HG02943 (cell line): Measurements from ENCODE around the gene PTP4A1.

Experiments
- ATAC-seq: cut with Tn5 transposase; IDR thresholded peaks from one replicate; pipeline ENCODE4 v1.9.1; 2021; ENCODE audit warnings: mild to moderate bottlenecking, low read depth, moderate library complexity; ENCODE audit not compliant: unreplicated experiment

Gene PTP4A1

GRCh38 chr6:63554782-63555181 is 17.5 kb upstream of the PTP4A1 start:
- ATAC-seq = no peak

- no peak for ATAC-seq
Measured at GRCh38 chr6:63556369-63556768, 15.9 kb upstream of the PTP4A1 start.

GRCh38 chr6:63558278-63558677 is 14.0 kb upstream of the PTP4A1 start:
- ATAC-seq = no peak

GRCh38 chr6:63560801-63561287 is 11.4 kb upstream of the PTP4A1 start:
- no peak for ATAC-seq

- no peak for ATAC-seq
Measured at GRCh38 chr6:63561288-63561687, 11.0 kb upstream of the PTP4A1 start.

GRCh38 chr6:63563235-63563634 is 9.0 kb upstream of the PTP4A1 start:
- no peak for ATAC-seq

- ATAC-seq = no peak
Measured at GRCh38 chr6:63565058-63565726, 7.1 kb upstream of the PTP4A1 start.

GRCh38 chr6:63565727-63566596 is 6.3 kb upstream of the PTP4A1 start:
- ATAC-seq = no peak

GRCh38 chr6:63567966-63568365 is 4.3 kb upstream of the PTP4A1 start:
- no peak for ATAC-seq

- ATAC-seq = peak; percentile 5
Measured at GRCh38 chr6:63571361-63572043, 778 bp upstream of the PTP4A1 start.

- ATAC-seq = peak; percentile 9
Measured at GRCh38 chr6:63572747-63573075, 431 bp downstream of the PTP4A1 start.

GRCh38 chr6:63573076-63573898 is 1.0 kb downstream of the PTP4A1 start:
- ATAC-seq = peak; percentile 45

- ATAC-seq = no peak
Measured at GRCh38 chr6:63573899-63574553, 1.7 kb downstream of the PTP4A1 start.

GRCh38 chr6:63574554-63574900 is 2.2 kb downstream of the PTP4A1 start:
- no peak for ATAC-seq

- ATAC-seq = no peak
Measured at GRCh38 chr6:63576147-63576772, 4.0 kb downstream of the PTP4A1 start.

- no peak for ATAC-seq
Measured at GRCh38 chr6:63576985-63577712, 4.9 kb downstream of the PTP4A1 start.

- ATAC-seq = no peak
Measured at GRCh38 chr6:63578757-63579156, 6.5 kb downstream of the PTP4A1 start.

- no peak for ATAC-seq
Measured at GRCh38 chr6:63579937-63580703, 7.8 kb downstream of the PTP4A1 start.
